ENCODE data around the gene TMEM135.
A peak's percentile ranks its signal among the peaks of the same experiment; 100 is the strongest.

Gene TMEM135

DNA sequence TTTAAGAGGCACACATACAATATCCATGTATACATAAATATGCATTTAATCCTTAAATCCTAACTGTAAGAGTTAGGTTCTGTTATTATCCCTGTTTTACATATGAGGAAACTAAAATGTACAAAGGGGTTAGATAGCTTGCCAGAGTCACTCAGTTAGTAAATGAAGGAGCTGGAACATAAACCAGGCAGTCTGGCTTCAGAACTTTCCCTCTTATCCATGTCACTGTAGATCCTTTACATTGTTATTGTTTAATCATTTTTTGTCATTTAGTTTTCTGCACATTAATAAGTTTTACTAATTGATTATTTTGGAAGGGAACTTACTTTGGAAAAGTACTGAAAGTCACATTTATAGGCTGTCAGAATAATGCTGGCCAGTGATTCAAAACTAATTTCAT lies 282.4 kb downstream of the TMEM135 start:
- no peak for DNase-seq (ENCODE audit: low read depth, low spot score)
- no peak overlapping the region for H3K4me3 ChIP-seq (ENCODE audit: low read length)

DNA sequence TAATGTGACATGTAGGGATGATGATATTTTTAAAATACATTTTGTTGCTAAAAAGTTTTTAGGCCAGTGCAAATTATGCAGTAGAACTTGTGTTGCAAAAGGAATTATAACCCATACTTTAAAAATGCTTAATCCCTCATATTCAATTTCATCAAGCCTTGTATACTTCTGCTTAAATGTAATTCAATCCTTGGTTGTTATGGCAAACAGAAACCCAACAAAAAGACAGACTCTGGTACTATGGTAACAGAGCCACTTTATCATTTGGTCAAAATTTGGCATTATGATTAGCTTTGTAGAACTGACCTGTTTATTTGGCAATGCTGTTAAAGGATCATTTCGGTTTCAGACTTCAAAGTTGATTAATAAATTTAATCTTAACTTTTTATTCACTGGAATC lies 284.8 kb downstream of the TMEM135 start:
- no peak overlapping the region for H3K4me3 ChIP-seq (ENCODE audit: low read length)
- no peak for DNase-seq (ENCODE audit: low read depth, low spot score)

DNA sequence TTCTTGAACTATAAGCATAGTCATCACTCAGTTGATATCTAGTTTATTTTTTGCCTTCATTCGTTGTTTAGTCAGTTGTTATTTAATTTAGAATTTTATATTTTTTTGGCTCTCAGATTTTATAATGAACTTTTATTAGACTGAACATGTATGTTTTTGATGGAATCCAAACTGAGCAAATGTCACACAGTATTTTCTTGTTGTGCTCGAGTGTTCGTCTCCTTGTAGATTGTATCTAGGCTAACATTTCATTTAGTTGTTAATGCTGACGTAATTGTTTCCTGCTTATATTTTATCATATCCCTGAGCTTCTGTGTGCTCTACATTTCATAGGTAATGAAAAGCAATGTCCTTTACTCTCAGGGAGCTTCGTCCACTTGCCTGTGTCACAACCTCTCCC lies 286.2 kb downstream of the TMEM135 start:
- no peak overlapping the region for H3K4me3 ChIP-seq (ENCODE audit: low read length)
- no peak for DNase-seq (ENCODE audit: low read depth, low spot score)

DNA sequence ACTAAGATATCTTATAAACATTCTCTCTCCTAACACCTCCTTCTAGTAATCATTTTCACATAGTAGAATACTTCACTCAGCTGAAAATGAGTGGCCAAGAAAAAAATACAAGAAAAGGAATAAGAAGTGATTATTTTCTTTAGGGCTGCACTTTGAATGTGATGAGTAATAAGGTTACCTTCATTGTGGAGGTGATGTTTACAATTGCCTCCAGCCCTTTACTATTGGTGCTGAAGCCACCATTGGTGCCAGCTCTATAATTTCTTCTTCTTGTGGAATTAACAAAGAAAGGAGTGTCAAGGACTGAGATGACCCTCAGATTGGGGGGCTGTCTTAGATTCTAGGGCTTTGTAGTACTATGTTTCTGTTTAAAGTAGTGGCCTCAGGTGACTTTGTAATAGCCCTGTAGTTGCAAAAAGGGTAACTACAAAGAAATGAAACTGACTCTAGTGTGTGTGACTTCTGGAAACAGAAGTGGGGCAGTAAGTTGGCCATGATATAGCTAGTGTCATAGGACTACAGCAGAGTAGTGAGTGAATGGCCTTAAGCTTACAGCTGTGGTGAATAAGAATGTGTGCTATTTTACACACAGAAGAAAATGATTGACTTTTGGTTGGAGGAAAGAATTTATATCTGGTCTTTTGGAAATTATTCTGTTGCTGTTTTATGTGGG lies 287.2 kb downstream of the TMEM135 start:
- no peak overlapping the region for H3K4me3 ChIP-seq (ENCODE audit: low read length)
- no peak for DNase-seq (ENCODE audit: low read depth, low spot score)

DNA sequence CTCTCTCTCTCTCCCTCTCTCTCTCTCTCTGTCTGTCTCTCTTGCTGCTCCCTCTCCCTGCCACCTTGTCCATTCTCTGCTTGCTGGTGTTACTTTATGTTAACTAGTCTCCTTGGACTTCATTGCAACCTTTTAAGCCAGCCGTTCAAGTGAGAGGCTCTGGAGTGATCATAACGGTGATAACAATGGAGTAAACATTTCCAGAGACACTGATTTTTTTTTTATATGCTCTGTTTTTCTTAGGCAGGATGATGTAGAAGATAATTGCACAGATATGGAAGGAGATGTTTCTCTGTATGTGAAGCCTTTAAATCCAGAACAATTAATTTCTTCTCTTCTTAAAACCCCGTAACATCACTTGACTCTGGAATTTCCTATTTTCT lies 287.7 kb downstream of the TMEM135 start:
- no peak overlapping the region for H3K4me3 ChIP-seq (ENCODE audit: low read length)
- DNase-seq (ENCODE audit: low read depth, low spot score) = no peak

DNA sequence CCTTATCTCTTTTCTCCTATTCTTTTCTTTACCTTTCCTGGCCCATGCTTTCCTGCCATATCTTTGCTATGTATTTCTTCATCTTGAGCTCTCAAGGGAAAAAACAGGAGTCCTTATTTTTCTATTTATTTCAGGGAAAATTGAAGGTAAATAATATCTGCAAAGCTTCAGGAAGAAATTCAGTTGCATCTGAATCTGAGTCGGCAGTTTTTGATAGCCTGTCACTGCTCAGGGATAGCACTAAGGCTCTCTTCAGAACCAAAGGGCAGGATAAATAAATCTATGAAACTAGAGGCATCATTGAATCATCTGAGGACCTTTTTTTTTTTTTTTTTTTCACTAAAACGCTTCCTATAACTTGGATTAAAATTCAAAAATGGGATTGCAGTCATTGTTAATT lies 288.9 kb downstream of the TMEM135 start:
- no peak overlapping the region for H3K4me3 ChIP-seq (ENCODE audit: low read length)
- no peak for DNase-seq (ENCODE audit: low read depth, low spot score)

DNA sequence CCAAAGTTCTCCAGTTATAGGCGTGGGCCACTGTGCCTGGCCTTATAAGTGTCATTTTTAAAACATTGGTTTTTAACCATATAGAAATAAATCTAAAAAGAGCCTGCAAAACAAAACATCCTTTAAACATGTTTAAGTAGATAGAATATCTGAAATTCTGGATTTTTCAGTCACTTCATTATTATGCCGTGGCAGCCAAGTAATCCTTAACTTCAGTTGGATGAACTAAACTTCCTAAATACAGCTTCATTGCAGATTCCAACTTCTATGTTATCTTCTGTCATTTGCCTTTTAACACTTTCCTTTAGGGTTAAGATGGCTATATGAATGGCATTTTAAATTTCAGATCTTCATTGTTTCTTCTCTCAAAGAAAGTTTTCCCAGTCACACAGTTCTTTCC lies 291.4 kb downstream of the TMEM135 start:
- H3K4me3 ChIP-seq (ENCODE audit: low read length) = no peak overlapping the region
- no peak for DNase-seq (ENCODE audit: low read depth, low spot score)

DNA sequence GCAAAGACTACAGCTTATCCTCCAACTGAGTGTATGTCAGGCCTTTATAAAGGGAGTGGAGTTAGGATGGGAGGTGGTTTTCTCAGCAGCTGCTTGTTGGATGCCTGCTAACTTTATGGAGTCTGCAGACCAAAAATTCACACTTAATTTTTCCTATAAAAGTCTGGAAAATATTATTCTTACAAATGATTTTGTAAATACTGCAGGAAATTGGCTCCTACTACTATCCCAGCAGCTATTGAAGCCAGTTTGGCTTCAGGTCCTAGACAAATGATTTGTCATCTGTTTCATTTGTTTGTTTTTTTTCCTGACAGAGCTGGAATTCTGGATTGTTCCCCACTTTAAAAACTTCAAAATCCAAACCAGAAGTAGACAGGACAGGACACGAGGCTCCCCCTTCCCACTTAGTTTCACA lies 292.5 kb downstream of the TMEM135 start:
- DNase-seq (ENCODE audit: low read depth, low spot score) = no peak
- no peak overlapping the region for H3K4me3 ChIP-seq (ENCODE audit: low read length)

DNA sequence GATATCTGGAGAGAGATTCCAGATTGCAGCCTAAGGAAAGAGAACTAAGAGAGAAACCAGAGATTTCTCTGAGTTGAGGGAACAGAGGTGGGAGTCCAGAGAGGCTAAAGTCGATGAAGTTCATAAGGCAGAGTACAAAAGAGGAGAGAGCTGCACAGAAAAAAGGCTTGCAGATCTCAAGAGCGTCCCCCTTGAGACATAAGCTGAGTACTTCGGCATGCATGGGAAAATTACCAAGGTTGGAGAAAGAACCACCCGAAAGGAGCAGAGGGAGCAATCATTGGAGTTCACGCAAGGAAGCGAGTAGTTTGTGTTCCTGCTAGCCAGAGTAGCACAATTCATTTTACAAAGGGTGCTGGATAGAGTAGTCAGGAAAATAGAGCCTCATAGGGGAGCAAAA lies 293.5 kb downstream of the TMEM135 start:
- no peak for DNase-seq (ENCODE audit: low read depth, low spot score)
- H3K4me3 ChIP-seq (ENCODE audit: low read length) = no peak overlapping the region

DNA sequence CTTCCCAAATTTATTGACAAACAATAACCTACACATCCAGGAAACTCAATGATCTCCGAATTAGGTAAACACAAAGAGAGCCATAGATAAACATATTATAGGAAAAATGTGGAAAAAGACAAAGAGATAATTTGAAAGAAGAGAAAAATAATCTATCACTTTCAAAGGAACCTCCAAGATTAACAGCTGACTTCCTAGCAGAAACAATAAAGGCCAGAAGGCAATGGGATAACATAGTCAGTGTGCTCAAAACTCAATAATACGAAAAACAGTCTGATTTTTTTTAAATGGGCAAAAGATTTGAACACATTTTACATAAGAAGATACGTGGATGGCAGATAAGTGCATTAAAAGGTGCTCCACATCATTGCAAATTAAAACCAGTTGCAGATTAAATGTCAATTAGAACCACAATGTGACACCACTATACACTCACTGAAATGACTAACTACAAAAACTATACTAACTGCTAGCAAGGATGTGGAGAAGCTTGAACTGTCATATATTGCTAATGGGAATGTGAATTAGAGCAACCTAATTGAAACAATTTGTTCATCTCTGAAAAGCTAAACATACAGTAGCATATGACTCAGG lies 300.4 kb downstream of the TMEM135 start:
- no peak overlapping the region for H3K4me3 ChIP-seq (ENCODE audit: low read length)
- no peak for DNase-seq (ENCODE audit: low read depth, low spot score)

DNA sequence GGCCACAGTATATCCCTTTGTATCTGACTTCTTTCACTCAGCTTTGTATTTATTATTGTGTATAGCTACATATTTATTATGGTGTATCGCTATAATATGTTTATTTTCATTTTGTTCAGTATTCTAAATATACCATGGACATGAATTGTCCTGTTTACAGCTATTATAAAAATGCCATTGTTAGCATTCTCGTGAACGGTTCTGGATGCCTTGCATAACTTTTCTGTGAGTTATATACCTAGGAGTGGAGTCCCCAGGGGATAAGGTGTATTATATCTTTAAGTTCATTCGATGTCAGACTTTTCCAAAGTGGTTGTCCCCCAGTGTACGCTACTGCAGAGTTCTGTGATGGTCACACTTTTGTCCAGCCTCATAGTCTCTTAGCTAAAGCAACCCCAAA lies 301.7 kb downstream of the TMEM135 start:
- DNase-seq (ENCODE audit: low read depth, low spot score) = no peak
- H3K4me3 ChIP-seq (ENCODE audit: low read length) = no peak overlapping the region

DNA sequence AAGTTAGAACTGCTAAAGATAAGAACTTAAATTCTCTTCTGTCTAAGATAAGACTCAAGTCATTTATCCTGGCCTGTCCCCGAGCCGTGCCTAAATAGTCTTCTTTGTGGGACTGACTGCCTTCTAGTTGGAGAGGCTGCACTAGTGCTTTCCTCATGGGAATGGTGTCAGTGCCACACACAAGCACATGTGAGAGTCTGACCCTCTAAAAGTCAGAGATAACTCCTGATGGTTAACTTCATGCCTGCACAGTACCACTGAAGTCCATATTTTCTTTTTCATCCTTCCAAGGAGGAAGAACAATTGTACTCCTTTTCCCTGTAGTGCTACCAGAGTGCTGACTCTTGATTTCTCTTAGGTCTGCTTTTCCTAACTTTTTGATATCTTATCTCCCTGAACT lies 309.7 kb downstream of the TMEM135 start:
- no peak overlapping the region for H3K4me3 ChIP-seq (ENCODE audit: low read length)
- DNase-seq (ENCODE audit: low read depth, low spot score) = no peak

DNA sequence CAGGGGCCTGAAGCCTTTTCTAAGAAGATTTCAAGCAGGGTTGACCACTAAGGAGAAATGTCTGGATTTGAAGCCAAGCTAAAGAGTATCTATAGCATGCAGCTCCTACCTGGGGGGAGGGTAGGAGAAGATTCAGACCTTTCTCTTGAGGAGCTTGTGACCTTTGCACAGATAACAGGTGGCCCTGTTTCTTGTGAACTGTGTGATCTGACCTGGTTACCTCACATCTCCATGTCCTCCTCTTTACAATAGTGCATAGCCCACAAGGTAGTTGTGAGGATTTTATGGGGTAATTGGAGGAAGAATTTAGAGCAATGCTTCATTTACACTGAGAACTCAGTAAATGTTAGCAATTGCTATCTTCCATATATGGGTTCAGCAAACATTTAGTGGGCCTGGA lies 310.1 kb downstream of the TMEM135 start:
- H3K4me3 ChIP-seq (ENCODE audit: low read length) = no peak overlapping the region
- DNase-seq (ENCODE audit: low read depth, low spot score) = no peak

DNA sequence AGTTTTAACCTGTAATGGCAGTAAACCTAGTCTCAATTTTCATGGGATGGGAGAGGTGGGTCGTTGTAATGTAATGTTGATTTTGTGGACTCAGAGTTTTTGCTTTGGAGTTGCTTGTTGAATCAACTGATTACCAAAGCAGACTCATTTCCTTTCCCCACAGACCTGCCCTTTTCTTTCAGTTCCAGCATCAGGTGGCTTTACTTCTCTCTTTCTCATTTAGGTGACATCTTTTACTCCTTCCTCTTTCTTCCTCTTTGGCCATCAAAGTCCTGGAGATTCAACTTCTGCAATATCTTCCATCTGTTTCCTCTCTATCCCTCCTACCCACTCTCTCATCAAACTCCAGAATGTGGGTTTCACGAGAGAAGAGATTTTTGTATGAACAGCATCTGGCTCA lies 313.9 kb downstream of the TMEM135 start:
- DNase-seq (ENCODE audit: low read depth, low spot score) = no peak
- no peak overlapping the region for H3K4me3 ChIP-seq (ENCODE audit: low read length)

DNA sequence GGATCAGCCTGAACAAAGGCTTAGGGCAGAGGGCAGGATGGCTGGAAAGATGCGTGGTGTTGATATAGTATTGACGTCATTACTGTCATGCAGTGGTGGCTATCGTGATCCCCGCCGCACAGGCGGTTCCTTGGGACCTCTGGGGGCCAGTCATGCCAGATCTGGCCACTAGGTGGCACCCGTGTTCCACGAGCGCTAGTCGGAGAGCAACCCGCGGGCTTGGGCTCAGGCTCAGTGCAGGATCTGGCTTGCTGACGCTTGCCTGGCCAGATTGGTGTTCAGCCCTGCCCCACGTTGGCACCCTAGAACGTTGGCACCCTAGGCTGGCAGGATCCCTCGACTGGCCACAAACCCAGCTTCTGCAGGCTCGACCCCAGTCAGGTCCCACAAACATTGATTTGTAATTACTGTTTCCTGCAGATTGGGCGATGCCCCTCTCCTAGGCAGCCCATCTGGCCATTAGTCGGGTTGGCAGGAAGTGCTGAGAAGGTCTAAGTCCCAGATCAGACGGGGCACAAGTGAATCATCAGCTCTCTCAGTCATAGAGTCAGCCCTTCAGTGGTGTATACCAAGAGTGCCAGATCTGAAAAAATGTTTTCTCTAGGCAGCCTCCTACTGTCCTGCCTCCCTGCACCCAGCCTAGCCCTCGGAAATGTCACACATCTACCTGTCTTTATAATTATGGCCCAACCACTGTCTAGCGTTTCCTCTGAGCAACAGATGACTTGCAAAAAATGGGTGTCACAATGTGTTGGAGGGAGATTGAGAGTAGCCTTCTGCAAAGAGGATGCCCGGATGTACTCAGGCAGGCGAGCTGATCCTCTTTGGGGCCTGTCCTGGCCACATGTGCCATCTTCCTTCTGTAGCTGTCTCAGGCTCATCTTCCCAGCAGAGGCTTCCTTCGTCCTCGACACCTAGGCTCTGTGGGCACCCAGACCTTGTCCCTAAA lies 315.3 kb downstream of the TMEM135 start:
- no peak overlapping the region for H3K4me3 ChIP-seq (ENCODE audit: low read length)
- peak; percentile 52 for DNase-seq (ENCODE audit: low read depth, low spot score)

DNA sequence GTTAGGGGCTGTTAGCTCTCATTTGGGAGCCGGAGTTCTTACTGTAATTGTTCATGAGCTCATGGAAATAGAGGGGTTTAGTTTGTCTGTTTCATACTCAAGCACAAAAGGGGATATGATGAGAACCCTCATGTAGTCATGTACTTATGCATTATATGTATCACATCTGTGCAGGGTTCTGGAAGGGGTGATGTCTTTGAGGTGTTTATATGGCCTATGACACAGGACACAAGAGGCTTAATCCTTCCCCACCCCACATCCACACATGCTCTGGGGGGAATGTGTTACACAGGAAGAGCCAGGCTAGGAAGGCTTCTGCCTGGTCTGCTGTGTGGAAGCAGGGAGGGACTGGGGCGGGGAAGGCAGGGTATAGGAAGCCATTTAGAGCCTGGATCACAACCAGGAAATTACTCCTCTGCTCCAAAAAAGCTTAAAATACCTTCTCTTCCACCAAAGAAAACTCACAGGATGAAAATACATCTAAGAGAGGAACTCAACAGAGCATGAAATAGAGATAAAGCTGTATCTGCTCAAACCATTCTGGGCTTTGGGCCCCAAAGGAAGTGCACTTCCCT lies 316.1 kb downstream of the TMEM135 start:
- no peak for DNase-seq (ENCODE audit: low read depth, low spot score)

DNA sequence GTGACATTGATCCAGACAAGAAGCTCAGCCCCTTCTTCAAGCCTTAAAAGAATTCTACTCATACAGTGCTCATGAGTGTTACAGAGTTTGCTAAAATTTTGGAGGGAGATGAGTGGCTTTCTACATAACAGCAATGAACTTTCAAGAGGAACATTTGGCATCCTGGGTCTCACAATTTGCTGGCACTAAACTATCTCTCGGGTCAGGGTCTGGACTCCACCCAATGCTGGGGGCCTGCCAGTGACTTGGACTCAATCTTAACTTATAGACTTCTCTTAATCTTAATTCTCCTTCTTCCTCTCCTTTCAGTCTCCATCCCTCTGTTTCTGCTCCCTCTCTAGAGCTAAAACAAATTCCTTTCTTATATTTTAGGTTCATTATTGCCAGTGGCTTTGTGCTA lies 317.9 kb downstream of the TMEM135 start:
- DNase-seq (ENCODE audit: low read depth, low spot score) = no peak
- H3K4me3 ChIP-seq (ENCODE audit: low read length) = no peak overlapping the region

More for the DNA sequence above, 316.1 kb downstream of the TMEM135 start:
- no peak overlapping the region for H3K4me3 ChIP-seq (ENCODE audit: low read length)

DNA sequence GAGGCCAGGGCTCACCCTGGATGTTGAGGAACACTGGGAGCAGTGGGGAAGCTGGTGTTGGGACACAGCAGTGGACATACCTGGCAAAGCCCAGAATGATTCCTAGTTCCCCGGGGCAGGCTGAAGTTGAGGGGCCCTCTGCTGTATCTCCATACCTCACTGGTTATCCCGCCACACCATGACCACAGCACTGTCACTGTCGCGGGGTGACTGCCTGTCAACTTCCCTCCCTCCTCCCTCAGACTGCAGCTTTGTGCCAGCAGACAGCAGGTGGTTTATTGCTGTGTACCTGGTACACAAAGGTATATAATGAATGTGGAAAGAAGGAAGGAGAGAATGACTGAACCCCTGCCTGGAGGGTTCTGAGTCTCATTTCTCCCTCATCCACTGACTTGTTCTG lies 318.7 kb downstream of the TMEM135 start:
- DNase-seq (ENCODE audit: low read depth, low spot score) = no peak
- H3K4me3 ChIP-seq (ENCODE audit: low read length) = no peak overlapping the region

DNA sequence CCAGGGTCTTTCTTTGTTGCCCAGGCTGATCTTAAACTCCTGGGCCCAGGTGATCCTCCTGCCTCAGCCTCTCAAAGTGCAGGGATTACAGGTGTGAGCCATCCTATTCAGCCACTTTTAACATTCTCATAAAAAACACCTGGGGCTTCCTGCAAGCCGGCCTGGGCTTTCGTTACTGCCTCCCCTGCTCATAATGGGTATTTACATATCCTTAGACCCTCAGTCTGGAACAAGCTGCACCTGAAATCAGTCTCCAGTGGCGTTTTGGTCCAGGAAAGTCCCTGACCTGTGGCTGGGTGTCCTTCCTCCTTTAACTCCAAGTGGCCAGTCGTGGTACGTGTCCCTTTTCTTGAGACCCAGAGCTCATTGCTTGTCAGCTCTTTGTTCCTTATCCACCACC lies 320.7 kb downstream of the TMEM135 start:
- DNase-seq (ENCODE audit: low read depth, low spot score) = no peak

DNA sequence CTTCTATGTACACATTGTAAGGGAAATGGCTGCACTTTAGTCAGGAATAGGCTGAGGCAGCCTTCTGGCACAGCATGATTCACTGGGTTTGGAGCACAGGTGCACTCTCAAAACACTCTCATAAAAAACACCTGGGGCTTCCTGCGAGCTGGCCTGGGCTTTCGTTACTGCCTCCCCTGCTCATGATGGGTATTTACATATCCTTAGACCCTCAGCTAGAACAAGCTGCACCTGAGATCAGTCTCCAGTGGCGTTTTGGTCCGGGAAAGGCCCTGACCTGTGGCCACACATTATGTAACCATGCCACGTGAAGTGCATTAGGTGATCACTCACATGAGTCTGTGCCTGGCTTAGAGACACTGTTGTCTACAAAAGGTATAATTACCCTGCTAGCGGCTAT lies 321.7 kb downstream of the TMEM135 start:
- DNase-seq (ENCODE audit: low read depth, low spot score) = no peak
- H3K4me3 ChIP-seq (ENCODE audit: low read length) = no peak overlapping the region

More for the DNA sequence above, 320.7 kb downstream of the TMEM135 start:
- H3K4me3 ChIP-seq (ENCODE audit: low read length) = no peak overlapping the region
